SK-N-SH treated with all-trans-retinoic acid at 6 μM for 48 hours (cell line): Measurements from ENCODE around the gene SH3BP5L.
A peak's percentile ranks its signal among the peaks of the same experiment; 100 is the strongest.

Experiments
- ATAC-seq: fragments of 200-7000 bp; cut with Tn5 transposase; 3 replicates; pipeline ENCODE4 v1.9.1; 2020; ENCODE audit warnings: mild to moderate bottlenecking, moderate library complexity
- ARNTL ChIP-seq: fragments of 450-650 bp; formaldehyde crosslinking; IDR thresholded peaks from 2 replicates; pipeline ENCODE4 v1.5.0; 2020; ENCODE audit warnings: low read depth, mild to moderate bottlenecking, moderate library complexity, borderline replicate concordance
- BACH2 ChIP-seq: fragments of 250-450 bp; sonication (Bioruptor Pico); IDR thresholded peaks from 2 replicates; pipeline ENCODE4 v1.9.0; 2021; ENCODE audit warnings: mild to moderate bottlenecking, borderline replicate concordance
- CSDC2 ChIP-seq: fragments of 250-450 bp; sonication (Bioruptor Pico); IDR thresholded peaks from 2 replicates; pipeline ENCODE4 v1.5.0; 2020; ENCODE audit warnings: mild to moderate bottlenecking, moderate library complexity
- ESRRG ChIP-seq: fragments of 250-450 bp; sonication (Bioruptor Pico); IDR thresholded peaks from 2 replicates; pipeline ENCODE4 v1.6.1; 2021; ENCODE audit warnings: mild to moderate bottlenecking
- GLIS3 ChIP-seq: fragments of 250-450 bp; sonication (Bioruptor Pico); IDR thresholded peaks from 2 replicates; pipeline ENCODE4 v1.5.0; 2020; ENCODE audit warnings: mild to moderate bottlenecking, moderate library complexity
- PPARA ChIP-seq: fragments of 250-450 bp; sonication (Bioruptor Pico); IDR thresholded peaks from 2 replicates; pipeline ENCODE4 v1.5.0; 2020; ENCODE audit warnings: mild to moderate bottlenecking, borderline replicate concordance
- RARB ChIP-seq: fragments of 250-450 bp; sonication (Bioruptor Pico); IDR thresholded peaks from 2 replicates; pipeline ENCODE4 v1.8.0; 2021; ENCODE audit warnings: mild to moderate bottlenecking, moderate library complexity
- SNAI2 ChIP-seq: fragments of 250-450 bp; sonication (Bioruptor Pico); IDR thresholded peaks from 2 replicates; pipeline ENCODE4 v1.5.0; 2020; ENCODE audit warnings: mild to moderate bottlenecking, moderate library complexity
- TCF4 ChIP-seq: fragments of 250-450 bp; sonication (Bioruptor Pico); IDR thresholded peaks from 2 replicates; pipeline ENCODE4 v1.8.0; 2021; ENCODE audit warnings: mild to moderate bottlenecking, moderate library complexity, borderline replicate concordance
- TOX ChIP-seq: fragments of 250-450 bp; sonication (Bioruptor Pico); IDR thresholded peaks from 2 replicates; pipeline ENCODE4 v1.8.0; 2021; ENCODE audit warnings: mild to moderate bottlenecking, moderate library complexity, borderline replicate concordance
- ZC3H10 ChIP-seq: fragments of 250-450 bp; sonication (Bioruptor Pico); IDR thresholded peaks from 2 replicates; pipeline ENCODE4 v1.5.1; 2021; ENCODE audit warnings: mild to moderate bottlenecking, moderate library complexity
- ZFP3 ChIP-seq: fragments of 250-450 bp; sonication (Bioruptor Pico); IDR thresholded peaks from 2 replicates; pipeline ENCODE4 v1.5.0; 2020; ENCODE audit warnings: mild to moderate bottlenecking, moderate library complexity
- ZFP30 ChIP-seq: fragments of 450-650 bp; formaldehyde crosslinking; IDR thresholded peaks from 2 replicates; pipeline ENCODE4 v1.5.0; 2022; ENCODE audit warnings: mild to moderate bottlenecking, moderate library complexity
- ZNF565 ChIP-seq: fragments of 450-650 bp; formaldehyde crosslinking; conservative IDR thresholded peaks from 2 replicates; pipeline ENCODE4 v1.5.0; 2020; ENCODE audit warnings: low read depth, mild to moderate bottlenecking, moderate library complexity
- ZNF70 ChIP-seq: fragments of 450-650 bp; formaldehyde crosslinking; IDR thresholded peaks from 2 replicates; pipeline ENCODE4 v1.5.0; 2020; ENCODE audit warnings: mild to moderate bottlenecking, moderate library complexity
- ZNF8 ChIP-seq: fragments of 450-650 bp; formaldehyde crosslinking; IDR thresholded peaks from 2 replicates; pipeline ENCODE4 v1.5.0; 2020; ENCODE audit warnings: mild to moderate bottlenecking, moderate library complexity
- TF ChIP-seq, protein P1 (sequence below): fragments of 250-450 bp; sonication (Bioruptor Pico); IDR thresholded peaks from 2 replicates; pipeline ENCODE4 v1.5.1; 2021; ENCODE audit warnings: mild to moderate bottlenecking, moderate library complexity
- TF ChIP-seq, protein P2 (sequence below): fragments of 250-450 bp; sonication (Bioruptor Pico); IDR thresholded peaks from 2 replicates; pipeline ENCODE4 v1.5.0; 2020; ENCODE audit warnings: mild to moderate bottlenecking, moderate library complexity
- TF ChIP-seq, protein P3 (sequence below): fragments of 250-450 bp; sonication (Bioruptor Pico); IDR thresholded peaks from 2 replicates; pipeline ENCODE4 v1.8.0; 2020; ENCODE audit warnings: mild to moderate bottlenecking, moderate library complexity, borderline replicate concordance
- TF ChIP-seq, protein P4 (sequence below): fragments of 250-450 bp; sonication (Bioruptor Pico); IDR thresholded peaks from 2 replicates; pipeline ENCODE4 v1.8.0; 2021; ENCODE audit warnings: low read depth, mild to moderate bottlenecking, moderate library complexity, borderline replicate concordance

SH3BP5L gene

DNA sequence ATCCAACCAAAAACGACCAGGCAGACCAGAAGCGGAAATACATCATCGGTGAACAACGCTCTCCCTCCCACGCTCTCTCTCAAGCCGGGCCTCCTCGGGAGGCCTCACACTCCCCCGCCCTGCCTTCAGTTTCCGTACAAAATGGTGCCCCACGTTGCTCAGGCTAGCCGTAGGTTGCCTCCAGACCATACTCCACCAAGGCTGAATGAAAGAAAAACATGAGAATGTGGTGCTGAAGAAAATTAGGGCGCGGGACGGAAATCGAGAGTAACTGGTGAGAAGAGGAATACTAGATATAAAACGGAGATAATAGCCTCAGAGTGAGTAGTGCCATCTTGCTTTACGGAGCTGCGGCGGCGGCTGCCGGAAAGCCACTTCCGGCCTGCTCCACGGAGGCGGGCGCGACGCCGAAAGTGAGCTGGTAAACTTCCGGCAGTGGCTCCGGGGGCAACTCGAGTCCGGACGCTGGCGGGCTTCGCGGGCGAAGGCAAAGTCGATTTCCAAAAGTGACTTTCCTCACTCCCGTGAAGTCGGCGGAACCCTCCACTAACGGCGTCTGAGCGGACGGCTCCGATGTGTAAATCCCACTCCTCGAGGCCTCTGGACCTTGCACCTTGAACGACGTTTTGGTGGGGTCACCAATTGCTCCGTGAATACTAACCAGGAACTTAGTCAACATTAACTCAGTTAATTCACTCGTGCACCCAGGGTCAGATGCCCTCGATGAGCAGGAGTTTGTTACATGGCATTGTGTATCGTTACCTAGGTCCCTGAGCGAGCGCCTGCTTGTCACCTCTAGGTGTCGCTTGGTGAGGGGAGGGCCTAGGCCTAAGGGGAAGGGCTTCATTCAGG is at the start of gene SH3BP5L:
TSS of gene SH3BP5L (minus strand) at position 7 of the 852 bp plus-strand sequence. CDS start 980 bp downstream, outside the sequence.
- peak; percentile 92 for ATAC-seq
- TF ChIP-seq, protein P1, sequence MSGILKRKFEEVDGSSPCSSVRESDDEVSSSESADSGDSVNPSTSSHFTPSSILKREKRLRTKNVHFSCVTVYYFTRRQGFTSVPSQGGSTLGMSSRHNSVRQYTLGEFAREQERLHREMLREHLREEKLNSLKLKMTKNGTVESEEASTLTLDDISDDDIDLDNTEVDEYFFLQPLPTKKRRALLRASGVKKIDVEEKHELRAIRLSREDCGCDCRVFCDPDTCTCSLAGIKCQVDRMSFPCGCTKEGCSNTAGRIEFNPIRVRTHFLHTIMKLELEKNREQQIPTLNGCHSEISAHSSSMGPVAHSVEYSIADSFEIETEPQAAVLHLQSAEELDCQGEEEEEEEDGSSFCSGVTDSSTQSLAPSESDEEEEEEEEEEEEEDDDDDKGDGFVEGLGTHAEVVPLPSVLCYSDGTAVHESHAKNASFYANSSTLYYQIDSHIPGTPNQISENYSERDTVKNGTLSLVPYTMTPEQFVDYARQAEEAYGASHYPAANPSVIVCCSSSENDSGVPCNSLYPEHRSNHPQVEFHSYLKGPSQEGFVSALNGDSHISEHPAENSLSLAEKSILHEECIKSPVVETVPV = no peak
- TF ChIP-seq PPARA (CRISPR knock-in tag) = no peak
- TF ChIP-seq GLIS3 (CRISPR knock-in tag) = no peak

DNA sequence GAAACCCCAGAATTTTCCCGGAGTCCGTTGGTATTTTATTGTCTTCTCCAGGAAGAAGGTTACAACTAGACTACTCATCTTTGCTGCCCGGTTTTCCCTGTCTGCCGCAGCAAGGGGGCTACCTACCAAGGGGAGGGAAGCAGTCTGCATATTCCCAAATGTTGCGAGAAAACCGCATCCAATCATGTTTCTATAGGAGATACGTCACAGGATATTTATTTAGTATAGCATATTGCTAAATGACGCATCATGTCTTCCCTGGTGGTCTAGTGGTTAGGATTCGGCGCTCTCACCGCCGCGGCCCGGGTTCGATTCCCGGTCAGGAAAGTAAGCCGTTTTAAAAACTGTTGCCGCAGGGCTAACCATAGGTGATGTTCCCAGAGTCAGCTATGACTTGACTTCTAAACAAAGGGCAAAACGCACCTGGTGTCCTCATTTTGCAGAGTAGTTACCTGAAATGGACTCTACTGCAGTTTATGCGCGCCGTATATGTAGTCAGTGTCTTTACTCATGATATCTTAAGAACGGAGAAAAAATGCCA is 48.3 kb upstream of the SH3BP5L start:
- ATAC-seq = peak; percentile 70
- TF ChIP-seq RARB = peak; percentile 6; the same call in 1 of the 2 replicates
- TF ChIP-seq, protein P2, sequence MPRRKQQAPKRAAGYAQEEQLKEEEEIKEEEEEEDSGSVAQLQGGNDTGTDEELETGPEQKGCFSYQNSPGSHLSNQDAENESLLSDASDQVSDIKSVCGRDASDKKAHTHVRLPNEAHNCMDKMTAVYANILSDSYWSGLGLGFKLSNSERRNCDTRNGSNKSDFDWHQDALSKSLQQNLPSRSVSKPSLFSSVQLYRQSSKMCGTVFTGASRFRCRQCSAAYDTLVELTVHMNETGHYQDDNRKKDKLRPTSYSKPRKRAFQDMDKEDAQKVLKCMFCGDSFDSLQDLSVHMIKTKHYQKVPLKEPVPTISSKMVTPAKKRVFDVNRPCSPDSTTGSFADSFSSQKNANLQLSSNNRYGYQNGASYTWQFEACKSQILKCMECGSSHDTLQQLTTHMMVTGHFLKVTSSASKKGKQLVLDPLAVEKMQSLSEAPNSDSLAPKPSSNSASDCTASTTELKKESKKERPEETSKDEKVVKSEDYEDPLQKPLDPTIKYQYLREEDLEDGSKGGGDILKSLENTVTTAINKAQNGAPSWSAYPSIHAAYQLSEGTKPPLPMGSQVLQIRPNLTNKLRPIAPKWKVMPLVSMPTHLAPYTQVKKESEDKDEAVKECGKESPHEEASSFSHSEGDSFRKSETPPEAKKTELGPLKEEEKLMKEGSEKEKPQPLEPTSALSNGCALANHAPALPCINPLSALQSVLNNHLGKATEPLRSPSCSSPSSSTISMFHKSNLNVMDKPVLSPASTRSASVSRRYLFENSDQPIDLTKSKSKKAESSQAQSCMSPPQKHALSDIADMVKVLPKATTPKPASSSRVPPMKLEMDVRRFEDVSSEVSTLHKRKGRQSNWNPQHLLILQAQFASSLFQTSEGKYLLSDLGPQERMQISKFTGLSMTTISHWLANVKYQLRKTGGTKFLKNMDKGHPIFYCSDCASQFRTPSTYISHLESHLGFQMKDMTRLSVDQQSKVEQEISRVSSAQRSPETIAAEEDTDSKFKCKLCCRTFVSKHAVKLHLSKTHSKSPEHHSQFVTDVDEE (CRISPR knock-in tag) = 0 out of 2 replicates have a peak, but pooled peaks have one; percentile 19
- TF ChIP-seq ZNF8 = no peak

DNA sequence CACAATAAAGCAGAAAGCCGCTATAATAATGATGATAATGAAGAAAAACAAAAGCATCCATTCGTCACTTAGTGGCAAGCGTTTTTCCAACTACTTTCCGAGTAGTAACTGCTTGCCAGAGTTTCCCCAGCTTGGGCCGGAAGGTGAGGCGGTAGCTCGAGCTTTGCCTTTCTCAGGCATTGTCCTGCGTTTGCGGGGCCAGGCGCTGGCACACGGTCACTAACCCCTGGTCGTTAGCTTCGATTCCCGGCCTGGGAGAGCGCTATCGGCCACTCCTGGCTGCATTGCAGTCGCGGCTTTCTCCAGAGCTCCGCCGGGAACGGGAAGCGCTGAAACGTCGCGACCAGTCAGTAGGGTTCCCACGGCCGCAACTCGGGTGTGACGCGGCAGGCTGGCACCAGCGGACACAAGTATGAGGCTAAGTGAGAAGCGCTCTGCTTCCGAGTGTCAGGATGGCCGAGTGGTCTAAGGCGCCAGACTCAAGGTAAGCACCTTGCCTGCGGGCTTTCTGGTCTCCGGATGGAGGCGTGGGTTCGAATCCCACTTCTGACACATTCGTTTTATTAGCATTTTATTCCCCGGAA is 47.8 kb upstream of the SH3BP5L start:
- TF ChIP-seq ZNF70 (CRISPR knock-in tag) = no peak
- TF ChIP-seq ARNTL = no peak
- TF ChIP-seq, protein P1 = no peak
- TF ChIP-seq, protein P3, sequence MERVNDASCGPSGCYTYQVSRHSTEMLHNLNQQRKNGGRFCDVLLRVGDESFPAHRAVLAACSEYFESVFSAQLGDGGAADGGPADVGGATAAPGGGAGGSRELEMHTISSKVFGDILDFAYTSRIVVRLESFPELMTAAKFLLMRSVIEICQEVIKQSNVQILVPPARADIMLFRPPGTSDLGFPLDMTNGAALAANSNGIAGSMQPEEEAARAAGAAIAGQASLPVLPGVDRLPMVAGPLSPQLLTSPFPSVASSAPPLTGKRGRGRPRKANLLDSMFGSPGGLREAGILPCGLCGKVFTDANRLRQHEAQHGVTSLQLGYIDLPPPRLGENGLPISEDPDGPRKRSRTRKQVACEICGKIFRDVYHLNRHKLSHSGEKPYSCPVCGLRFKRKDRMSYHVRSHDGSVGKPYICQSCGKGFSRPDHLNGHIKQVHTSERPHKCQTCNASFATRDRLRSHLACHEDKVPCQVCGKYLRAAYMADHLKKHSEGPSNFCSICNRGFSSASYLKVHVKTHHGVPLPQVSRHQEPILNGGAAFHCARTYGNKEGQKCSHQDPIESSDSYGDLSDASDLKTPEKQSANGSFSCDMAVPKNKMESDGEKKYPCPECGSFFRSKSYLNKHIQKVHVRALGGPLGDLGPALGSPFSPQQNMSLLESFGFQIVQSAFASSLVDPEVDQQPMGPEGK (CRISPR knock-in tag) = no peak
- TF ChIP-seq BACH2 (CRISPR knock-in tag) = no peak
- TF ChIP-seq TOX = no peak
- TF ChIP-seq ZFP30 (CRISPR knock-in tag) = no peak
- no peak for TF ChIP-seq ESRRG (CRISPR knock-in tag)
- TF ChIP-seq ZFP3 (CRISPR knock-in tag) = no peak
- TF ChIP-seq RARB = no peak
- TF ChIP-seq, protein P4, sequence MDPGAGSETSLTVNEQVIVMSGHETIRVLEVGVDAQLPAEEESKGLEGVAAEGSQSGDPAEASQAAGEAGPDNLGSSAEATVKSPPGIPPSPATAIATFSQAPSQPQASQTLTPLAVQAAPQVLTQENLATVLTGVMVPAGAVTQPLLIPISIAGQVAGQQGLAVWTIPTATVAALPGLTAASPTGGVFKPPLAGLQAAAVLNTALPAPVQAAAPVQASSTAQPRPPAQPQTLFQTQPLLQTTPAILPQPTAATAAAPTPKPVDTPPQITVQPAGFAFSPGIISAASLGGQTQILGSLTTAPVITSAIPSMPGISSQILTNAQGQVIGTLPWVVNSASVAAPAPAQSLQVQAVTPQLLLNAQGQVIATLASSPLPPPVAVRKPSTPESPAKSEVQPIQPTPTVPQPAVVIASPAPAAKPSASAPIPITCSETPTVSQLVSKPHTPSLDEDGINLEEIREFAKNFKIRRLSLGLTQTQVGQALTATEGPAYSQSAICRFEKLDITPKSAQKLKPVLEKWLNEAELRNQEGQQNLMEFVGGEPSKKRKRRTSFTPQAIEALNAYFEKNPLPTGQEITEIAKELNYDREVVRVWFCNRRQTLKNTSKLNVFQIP (CRISPR knock-in tag) = no peak
- no peak for TF ChIP-seq ZC3H10 (CRISPR knock-in tag)
- TF ChIP-seq CSDC2 (CRISPR knock-in tag) = no peak
- TF ChIP-seq SNAI2 (CRISPR knock-in tag) = no peak
- no peak for TF ChIP-seq ZNF565 (CRISPR knock-in tag)
- TF ChIP-seq TCF4 (CRISPR knock-in tag) = no peak
- peak; percentile 87 for ATAC-seq
